Stomach (tissue), 9 donors: Measurements from ENCODE around the gene GOLGA6L10. TPM values are rescaled to one million over a fixed set of nuclear protein-coding genes. Genes with fewer than 3 reads are reported as not detected.
"Not testable (repeated sequence)": the region's sequence is repeated elsewhere in the genome, so short reads cannot be mapped to it uniquely, and the experiment has no call there.

Source experiments
- DNase-seq, 2 donors: peaks; one replicate each; pipeline versions ENCODE4 v3.0.0 to v3.0.0-alpha.2; 2013 to 2019
- H3K27ac ChIP-seq, 5 donors: fragments of 200-600 bp in 4 of 5; sonication (generic) in 4 of 5; one replicate each; pipeline ENCODE4 v1.5.1; 2013 to 2019; ENCODE audit warnings: mild to moderate bottlenecking in 1 of 5, moderate library complexity in 1 of 5
- H3K27me3 ChIP-seq, 3 donors: fragments of 200-600 bp; sonication (generic); one replicate each; pipeline ENCODE4 v1.5.1; 2017 to 2019; ENCODE audit warnings: mixed run types in 1 of 3
- H3K36me3 ChIP-seq, 4 donors: fragments of 200-600 bp; sonication (generic); 1 replicate in 3 of 4; 2 replicates in 1 of 4; pipeline ENCODE4 v1.5.1; 2016 to 2019
- H3K4me1 ChIP-seq, 4 donors: fragments of 200-600 bp; sonication (generic); one replicate each; pipeline ENCODE4 v1.5.1; 2016 to 2019
- H3K4me3 ChIP-seq, 4 donors: fragments of 200-600 bp; sonication (generic) in 3 of 4; one replicate each; pipeline ENCODE4 v1.5.1; 2016 to 2019; ENCODE audit warnings: mild to moderate bottlenecking in 1 of 4
- H3K9me3 ChIP-seq, 4 donors: fragments of 200-600 bp; sonication (generic); one replicate each; pipeline ENCODE4 v1.5.1; 2016 to 2019
- CTCF ChIP-seq, 7 experiments: fragments of 450-650 bp in 4 of 7; fragments of 200-600 bp in 3 of 7; sonication (generic) in 3 of 7; IDR thresholded peaks; one replicate each; pipeline ENCODE4 v1.5.1; 2016 to 2019; ENCODE audit warnings: antibody characterized with exemption in 7 of 7, control low read depth in 2 of 7, mild to moderate bottlenecking in 1 of 7
- WGBS, 5 donors: extraction: QIAGEN DNeasy Blood & Tissue Kit in 3 of 5; methylation state at CpG; one replicate each; pipeline versions ENCODE4 v1.1.5 to v1.1.7; 2013 to 2018; 5-methylcytosine and 5-hydroxymethylcytosine counted together
- intact Hi-C: fragments of 100-400 bp; cut with DNase I; formaldehyde crosslinking; loops from one replicate; pipeline ENCODE4 v1.15.1; 2023; ENCODE audit warnings: low total_unique reads
- polyA plus RNA-seq, 3 donors: library from polyadenylated mRNA; stranded (reverse); fragments of 200-250 nt; gene quantifications; one replicate each; pipeline ENCODE4 v1.2.3, GENCODE V29; 2013
- total RNA-seq, 5 donors: library from RNA; depleted of rRNA; stranded (reverse); fragments of >200 nt; gene quantifications; one replicate each; pipeline versions ENCODE4 v1.1.0 to v1.2.3, GENCODE V29; 2014 to 2016
- donor health status: healthy with polysubstance abuse.
- donor health status: Bipolar disorder and iron deficiency.
- donor health status: healthy.

Gene GOLGA6L10
- total and polyA plus RNA-seq, 8 donors = 1.0 to 11.6 (median 2.2) TPM; not detected in 1

- H3K36me3 ChIP-seq, H3K27me3 ChIP-seq, intact Hi-C loops, DNase-seq, H3K9me3 ChIP-seq, H3K4me1 ChIP-seq: not testable (repeated sequence)
- WGBS, 5 donors = 0 to 6% (median 0%) methylated on average over 3 to 6 of the region's 12 CpGs
- H3K4me3 ChIP-seq = peak overlapping the region; percentile 20 to 34 (median 32)
- peak overlapping the region in 4 of 5 donors; percentile 64 to 76 (median 68) for H3K27ac ChIP-seq
These were observed 5.3 kb upstream of the GOLGA6L10 start for GRCh38 chr15:82354546-82354945.

- intact Hi-C loops = not testable (repeated sequence)
These were observed 1.6 kb downstream of the GOLGA6L10 start for GRCh38 chr15:82347645-82348044.

GRCh38 chr15:82345176-82345575, 4.1 kb downstream of the GOLGA6L10 start:
- DNase-seq, H3K9me3 ChIP-seq, H3K4me3 ChIP-seq, H3K27ac ChIP-seq, H3K4me1 ChIP-seq, H3K36me3 ChIP-seq, intact Hi-C loops, H3K27me3 ChIP-seq: not testable (repeated sequence)
- 87 to 100% (median 88%) methylated on average over 1 of the region's 2 CpGs for WGBS, 5 donors

More at GRCh38 chr15:82347645-82348044, 1.6 kb downstream of the GOLGA6L10 start:
- not testable (repeated sequence) for H3K4me1 ChIP-seq, H3K27ac ChIP-seq, H3K4me3 ChIP-seq, H3K36me3 ChIP-seq, DNase-seq, H3K9me3 ChIP-seq, H3K27me3 ChIP-seq
- 46 to 74% (median 65%) methylated on average over 2 to 5 of the region's 5 CpGs for WGBS, 5 donors

- H3K27me3 ChIP-seq, intact Hi-C loops, DNase-seq, H3K36me3 ChIP-seq, H3K9me3 ChIP-seq, H3K4me1 ChIP-seq, H3K27ac ChIP-seq, H3K4me3 ChIP-seq: not testable (repeated sequence)
- 88 to 95% (median 94%) methylated on average over 8 to 12 of the region's 12 CpGs for WGBS, 5 donors
These were observed 4.9 kb downstream of the GOLGA6L10 start for GRCh38 chr15:82344421-82344820.

GRCh38 chr15:82343851-82344250, 5.4 kb downstream of the GOLGA6L10 start:
- H3K4me1 ChIP-seq, H3K4me3 ChIP-seq, DNase-seq, H3K36me3 ChIP-seq, intact Hi-C loops, H3K9me3 ChIP-seq, H3K27ac ChIP-seq, H3K27me3 ChIP-seq: not testable (repeated sequence)
- 84 to 100% (median 94%) methylated on average over 1 to 2 of the region's 5 CpGs for WGBS, 5 donors

GRCh38 chr15:82342632-82343374, 6.5 kb downstream of the GOLGA6L10 start:
- intact Hi-C loops, H3K36me3 ChIP-seq, H3K4me1 ChIP-seq, H3K9me3 ChIP-seq, H3K27me3 ChIP-seq, H3K27ac ChIP-seq, H3K4me3 ChIP-seq: not testable (repeated sequence)
- WGBS, 5 donors = 55 to 61% (median 58%) methylated on average over 6 to 9 of the region's 11 CpGs
- TF ChIP-seq CTCF (IDR thresholded peaks at IDR 0.05) = peak in 2 of 7 experiments; percentile 22 to 49
- DNase-seq = peak in 1 of 2 donors; percentile 62

DNA sequence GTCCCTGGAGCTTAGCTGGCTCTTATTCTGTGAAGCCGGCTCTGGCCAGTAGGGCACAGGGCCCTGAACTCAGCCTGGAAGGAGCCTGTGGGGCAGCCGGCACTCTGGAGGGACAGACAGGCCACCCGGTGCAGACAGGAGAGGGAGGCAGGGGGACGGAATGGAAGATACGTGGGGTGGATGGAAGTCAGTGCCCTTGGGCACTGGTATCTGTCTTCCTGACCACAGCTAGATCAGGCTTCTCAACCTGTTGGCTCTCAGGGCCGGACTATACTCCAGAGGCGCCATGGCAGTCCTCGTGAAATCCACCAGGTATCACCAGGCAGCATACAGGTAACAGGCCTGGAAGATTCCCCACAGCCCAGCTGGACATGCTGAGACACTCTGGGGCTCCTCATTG, 10.7 kb downstream of the GOLGA6L10 start:
- DNase-seq, intact Hi-C loops, H3K27ac ChIP-seq, H3K27me3 ChIP-seq, H3K9me3 ChIP-seq, H3K4me1 ChIP-seq, H3K36me3 ChIP-seq, H3K4me3 ChIP-seq: not testable (repeated sequence)
- WGBS, 5 donors = 80 to 93% (median 88%) methylated on average over 8 of the region's 8 CpGs

- H3K27me3 ChIP-seq, DNase-seq, H3K36me3 ChIP-seq, H3K27ac ChIP-seq, H3K4me1 ChIP-seq, H3K9me3 ChIP-seq, H3K4me3 ChIP-seq, intact Hi-C loops: not testable (repeated sequence)
- WGBS, 5 donors = 77 to 99% (median 94%) methylated on average over 3 to 10 of the region's 11 CpGs
These were observed 11.2 kb downstream of the GOLGA6L10 start for GRCh38 chr15:82338053-82338452.

- H3K4me3 ChIP-seq, H3K9me3 ChIP-seq, H3K27ac ChIP-seq, intact Hi-C loops, DNase-seq, H3K27me3 ChIP-seq, H3K4me1 ChIP-seq, H3K36me3 ChIP-seq: not testable (repeated sequence)
- 76 to 100% (median 96%) methylated on average over 2 to 3 of the region's 5 CpGs for WGBS, 5 donors
These were observed 12.2 kb downstream of the GOLGA6L10 start for GRCh38 chr15:82337051-82337450.

- intact Hi-C loops, H3K36me3 ChIP-seq, H3K9me3 ChIP-seq, DNase-seq, H3K27ac ChIP-seq, H3K4me1 ChIP-seq, H3K4me3 ChIP-seq, H3K27me3 ChIP-seq: not testable (repeated sequence)
- 42 to 74% (median 49%) methylated on average over 7 to 9 of the region's 10 CpGs for WGBS, 5 donors
These were observed 13.1 kb downstream of the GOLGA6L10 start for GRCh38 chr15:82336180-82336647.

DNA sequence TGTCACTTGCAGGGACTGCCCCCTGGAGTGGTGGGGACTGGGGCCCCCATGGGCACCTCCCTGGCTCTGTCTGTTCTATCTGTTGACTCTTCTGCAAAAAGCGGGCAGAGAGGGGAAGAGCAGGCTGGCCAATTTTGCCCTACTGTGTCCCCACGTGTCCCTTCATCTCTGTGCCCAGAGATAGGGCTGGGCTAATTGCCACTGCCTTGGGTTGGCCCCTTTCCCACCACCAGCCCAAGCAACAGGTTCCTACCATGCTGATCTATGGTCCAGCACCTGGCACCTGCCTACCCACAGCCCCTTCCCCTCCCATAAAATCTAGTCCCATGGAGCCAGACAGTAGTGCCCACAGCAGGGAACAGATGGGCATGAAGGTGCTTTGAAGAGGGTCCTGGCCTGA, 14.3 kb downstream of the GOLGA6L10 start:
- WGBS, 5 donors = 22 to 66% (median 61%) methylated on average over 1 to 2 of the region's 2 CpGs
- H3K36me3 ChIP-seq, H3K27ac ChIP-seq, H3K9me3 ChIP-seq, intact Hi-C loops, H3K27me3 ChIP-seq, H3K4me1 ChIP-seq, DNase-seq, H3K4me3 ChIP-seq: not testable (repeated sequence)
